ENCODE results near the gene TM6SF1.
"Not testable (repeated sequence)": the region's sequence is repeated elsewhere in the genome, so short reads cannot be mapped to it uniquely, and the experiment has no call there.

TM6SF1 gene

DNA sequence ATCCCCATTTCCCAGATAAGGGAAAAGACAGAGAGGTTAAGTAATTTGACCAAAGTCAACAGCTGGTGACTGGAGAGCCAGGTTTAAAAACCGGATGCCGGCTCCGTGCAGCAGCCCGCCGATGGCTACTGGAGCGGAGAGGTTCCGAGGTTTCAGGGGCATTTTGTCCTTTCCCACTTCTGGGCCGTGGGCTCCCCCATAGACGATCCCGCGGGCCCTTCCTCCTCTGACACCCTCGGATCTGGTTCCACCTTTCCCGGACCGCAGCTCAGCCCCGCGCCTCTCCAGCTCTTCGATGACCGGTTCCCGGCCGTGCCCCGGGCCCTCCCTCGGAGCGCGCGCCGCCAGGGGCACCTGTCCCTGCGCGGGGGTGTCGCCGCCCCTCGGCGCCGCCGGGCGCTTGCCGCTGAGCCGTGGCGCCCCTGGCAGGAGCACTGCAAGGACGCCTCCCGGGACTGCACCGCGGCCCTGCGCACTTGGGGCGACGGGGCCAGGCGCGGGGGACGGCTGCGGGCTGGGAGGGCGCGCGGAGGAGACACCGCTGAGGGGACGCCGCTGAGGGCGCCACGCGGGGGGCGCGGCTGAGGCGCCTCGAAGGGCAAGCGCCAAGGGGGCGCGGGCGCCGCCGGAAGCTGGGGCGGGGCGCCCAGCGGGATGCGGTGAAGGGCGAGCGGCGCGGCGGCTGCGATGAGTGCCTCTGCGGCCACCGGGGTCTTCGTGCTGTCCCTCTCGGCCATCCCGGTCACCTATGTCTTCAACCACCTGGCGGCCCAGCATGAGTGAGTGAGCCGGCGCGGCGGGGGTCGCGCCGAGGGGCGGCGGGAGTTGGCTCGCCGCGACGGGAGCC lies at the start of gene TM6SF1:
Gene TM6SF1, plus strand, starts transcription at position 652 of the 847 bp plus-strand sequence. Its CDS starts 36 bp downstream, at position 688.
- DNase-seq (peak; percentile 38), ATAC-seq (peak; percentile 48)

DNA sequence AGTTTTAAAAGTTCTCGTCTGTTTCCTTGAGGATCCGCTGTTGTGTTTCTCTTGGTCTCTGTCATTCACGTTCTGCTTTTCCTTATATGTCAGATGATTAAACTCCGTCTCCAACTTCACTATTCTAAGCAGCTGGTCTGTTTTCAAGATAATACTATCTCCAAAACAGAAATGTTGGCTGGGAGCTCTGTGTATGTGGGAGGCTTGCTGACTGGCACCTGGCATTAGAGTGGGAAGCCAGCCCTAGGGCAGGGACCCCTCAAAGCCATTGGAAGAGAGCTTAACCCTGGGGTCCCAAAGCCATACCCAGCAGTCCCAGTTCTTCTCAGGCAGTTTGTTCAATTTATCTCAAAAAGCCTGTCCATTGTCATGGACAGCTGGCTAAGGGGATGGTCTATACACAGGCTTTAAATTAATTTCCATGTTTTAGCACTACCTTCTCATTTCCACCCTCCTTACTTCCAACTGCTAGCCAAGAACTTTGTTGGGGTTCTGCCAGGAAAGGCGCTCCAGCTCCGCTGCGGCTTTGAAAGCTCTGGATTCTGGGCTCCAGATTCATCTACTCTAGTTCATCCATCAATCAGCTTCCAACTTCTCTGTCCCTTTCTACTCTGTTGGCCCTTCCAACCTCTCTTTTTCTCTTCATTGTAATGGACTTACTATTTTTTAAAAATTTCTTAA lies 49.6 kb upstream of the TM6SF1 start:
- DNase-seq (no peak), ATAC-seq (no peak)

DNA sequence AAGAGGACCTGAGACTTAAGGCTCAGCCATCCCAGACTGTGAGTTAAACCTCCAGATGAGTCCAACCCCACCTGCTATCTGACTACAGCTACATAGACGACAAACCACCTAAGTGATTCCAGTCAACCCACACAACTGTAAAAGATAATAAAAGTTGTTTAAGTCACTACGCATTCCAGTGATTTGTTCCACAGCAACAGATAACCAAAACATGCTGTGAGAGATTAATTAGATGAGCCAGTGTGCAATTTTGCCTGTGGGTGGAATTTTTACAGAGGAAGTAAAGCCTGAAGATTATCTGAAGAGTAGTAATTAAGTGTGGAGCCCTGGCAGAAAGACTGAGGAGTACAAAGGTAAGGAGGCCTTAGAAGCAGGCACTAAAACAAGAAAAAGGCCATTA lies 45.8 kb upstream of the TM6SF1 start:
- DNase-seq (no peak), ATAC-seq (no peak)

GRCh38 chr15:83062768-83063180 lies 44.7 kb upstream of the TM6SF1 start:
- no peak for ATAC-seq
- DNase-seq = no peak

- no peak for ATAC-seq
- DNase-seq = no peak
Measured at GRCh38 chr15:83063551-83063950, 43.9 kb upstream of the TM6SF1 start.

GRCh38 chr15:83064859-83065258 lies 42.6 kb upstream of the TM6SF1 start:
- no peak for ATAC-seq
- no peak for DNase-seq

GRCh38 chr15:83065431-83065830 lies 42.0 kb upstream of the TM6SF1 start:
- DNase-seq = no peak
- ATAC-seq = no peak

- ATAC-seq (no peak), DNase-seq (no peak)
Measured at GRCh38 chr15:83066034-83066733, 41.3 kb upstream of the TM6SF1 start.

DNA sequence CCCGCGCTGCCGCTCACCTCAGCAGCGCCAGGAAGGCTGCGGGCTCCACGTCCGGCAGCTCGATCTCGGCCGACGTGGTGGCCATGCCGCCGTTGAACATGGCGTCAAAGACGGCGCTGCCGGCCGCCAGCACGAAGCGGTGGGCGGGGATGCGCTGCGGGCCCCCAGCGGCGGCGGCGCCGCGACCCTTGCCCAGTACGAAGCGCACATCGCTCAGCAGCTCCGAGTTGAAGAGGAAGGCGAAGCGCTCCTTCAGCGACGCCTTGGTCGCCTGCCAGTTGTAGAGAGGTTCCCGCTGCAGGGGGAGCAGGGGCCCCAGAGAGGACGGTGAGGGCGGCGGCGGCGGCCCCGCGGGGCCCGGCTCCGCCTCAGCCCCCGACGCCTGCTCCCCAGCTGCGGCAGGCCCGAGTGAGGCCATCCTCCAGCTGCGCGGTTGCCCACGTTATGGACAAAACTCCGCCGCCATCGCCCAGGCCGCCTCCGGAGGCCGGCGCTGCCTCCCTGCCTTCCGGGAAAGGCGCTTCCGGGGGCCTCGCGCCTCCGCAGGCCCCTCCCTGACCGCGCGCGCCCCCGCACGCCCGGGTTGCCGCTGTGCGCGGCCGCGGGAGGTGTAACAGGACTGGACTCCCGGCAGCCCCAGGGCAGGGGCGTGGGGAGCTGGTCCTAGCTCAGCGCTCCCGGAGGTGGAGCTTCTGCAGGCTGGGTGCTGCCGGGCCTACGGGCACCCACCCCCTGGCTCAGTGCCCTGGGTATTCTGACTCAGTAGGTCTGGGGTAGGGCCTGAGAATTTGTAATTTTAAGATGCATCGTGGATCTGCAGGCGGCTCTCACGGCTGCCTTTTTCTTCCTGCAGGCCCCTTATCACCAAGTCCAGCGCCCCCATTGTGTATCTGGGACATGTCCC lies 40.5 kb upstream of the TM6SF1 start, which contains the start of gene BTBD1:
Gene BTBD1, minus strand, starts transcription at position 519 of the 904 bp plus-strand sequence. Its CDS starts 101 bp downstream, at position 418.
- ATAC-seq (peak; percentile 99), DNase-seq (peak; percentile 94)

- no peak for ATAC-seq
- no peak for DNase-seq
Measured at GRCh38 chr15:83067638-83067962, 39.8 kb upstream of the TM6SF1 start.

DNA sequence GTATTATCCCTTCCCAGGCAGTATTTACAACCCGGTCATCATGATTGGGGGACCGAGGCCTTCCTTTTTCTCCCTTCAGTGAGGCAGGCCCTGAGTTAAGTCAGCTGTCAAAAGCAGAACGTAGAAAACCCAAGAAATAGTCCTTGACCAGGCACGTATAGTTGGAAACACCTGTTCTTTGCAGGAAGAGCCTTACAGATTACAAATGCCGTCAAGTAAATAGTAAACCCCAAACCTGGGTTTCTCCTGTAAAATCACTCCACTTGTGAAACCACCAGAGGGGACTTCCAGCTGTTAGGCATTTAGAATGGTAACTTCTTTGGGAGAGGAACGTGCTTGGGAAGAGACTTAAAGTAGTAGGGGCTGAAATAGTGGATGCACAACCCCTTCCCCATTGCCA lies 39.4 kb upstream of the TM6SF1 start:
- no peak for ATAC-seq
- no peak for DNase-seq

- DNase-seq = peak; percentile 42
- ATAC-seq = not testable (repeated sequence)
Measured at GRCh38 chr15:83069211-83069642, 38.2 kb upstream of the TM6SF1 start.

DNA sequence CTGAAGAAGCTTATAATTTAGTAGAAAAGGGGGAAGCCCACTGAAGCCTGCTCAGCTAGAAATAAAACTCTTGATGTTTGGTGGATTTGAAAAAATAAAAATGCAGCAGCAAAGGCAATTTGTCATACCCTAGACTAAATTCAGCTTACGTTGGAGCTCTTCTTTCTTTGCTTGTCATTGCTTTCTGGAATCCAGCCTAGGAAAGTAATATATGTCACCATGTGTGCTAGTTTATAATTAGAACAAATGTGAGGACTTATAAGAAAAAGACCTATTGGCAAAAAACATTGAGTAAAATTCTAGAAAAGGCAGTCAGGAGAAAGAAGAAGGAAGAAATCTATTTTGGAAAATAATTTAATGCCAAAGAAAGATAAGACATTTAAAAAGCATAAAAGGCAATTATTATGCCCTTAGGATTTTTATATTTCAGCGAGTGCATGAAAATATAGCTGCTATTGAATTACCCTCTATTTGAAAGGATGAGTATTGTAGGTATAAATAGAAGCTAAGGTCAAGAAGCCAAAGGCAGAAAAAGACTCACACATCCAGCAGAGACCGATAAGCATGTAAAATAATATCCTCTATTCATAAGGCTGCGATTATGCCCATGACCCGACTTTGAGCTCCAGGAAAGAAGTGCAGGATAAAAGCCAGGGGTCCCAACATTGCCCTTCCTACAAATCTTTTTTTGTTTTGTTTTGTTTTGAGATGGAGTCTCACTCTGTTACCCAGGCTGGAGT lies 29.8 kb upstream of the TM6SF1 start:
- DNase-seq = no peak
- no peak for ATAC-seq

- DNase-seq (no peak), ATAC-seq (no peak)
Measured at GRCh38 chr15:83078712-83079111, 28.7 kb upstream of the TM6SF1 start.

DNA sequence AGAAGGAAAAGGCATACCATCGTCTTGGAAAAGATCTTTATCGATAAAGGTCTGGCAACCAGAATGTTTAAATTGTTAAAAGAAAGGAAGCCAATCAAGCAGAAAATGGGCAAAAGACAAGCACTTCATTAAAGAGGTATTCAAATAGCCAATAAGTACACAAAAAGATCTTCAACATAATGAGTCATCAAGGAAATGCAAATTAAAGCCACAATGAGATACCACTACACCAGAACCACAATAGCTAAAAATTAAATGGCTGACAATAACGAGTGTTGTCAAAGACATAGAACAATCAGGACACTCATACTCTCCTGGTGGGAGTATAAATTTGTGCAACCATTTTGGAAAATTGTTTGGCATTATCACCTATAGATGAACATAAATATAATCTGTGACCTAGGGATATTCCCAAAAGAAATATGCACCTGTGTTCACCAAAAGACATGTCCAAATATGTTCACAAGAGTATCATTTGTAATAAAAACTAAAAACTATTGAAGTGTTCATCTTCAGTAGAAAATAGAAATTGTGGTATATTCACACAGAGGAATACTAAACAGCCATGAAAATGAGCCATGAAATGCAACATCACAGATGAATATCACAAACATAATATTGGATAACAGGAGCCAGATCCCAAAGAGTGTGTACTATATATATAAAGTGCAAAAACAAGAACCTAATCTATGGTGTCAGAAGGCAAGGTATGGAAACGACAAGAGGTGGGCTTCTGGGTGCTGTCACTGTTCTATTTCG lies 26.0 kb upstream of the TM6SF1 start:
- ATAC-seq (no peak), DNase-seq (no peak)

GRCh38 chr15:83082730-83083386 lies 24.6 kb upstream of the TM6SF1 start:
- no peak for ATAC-seq
- DNase-seq = no peak

DNA sequence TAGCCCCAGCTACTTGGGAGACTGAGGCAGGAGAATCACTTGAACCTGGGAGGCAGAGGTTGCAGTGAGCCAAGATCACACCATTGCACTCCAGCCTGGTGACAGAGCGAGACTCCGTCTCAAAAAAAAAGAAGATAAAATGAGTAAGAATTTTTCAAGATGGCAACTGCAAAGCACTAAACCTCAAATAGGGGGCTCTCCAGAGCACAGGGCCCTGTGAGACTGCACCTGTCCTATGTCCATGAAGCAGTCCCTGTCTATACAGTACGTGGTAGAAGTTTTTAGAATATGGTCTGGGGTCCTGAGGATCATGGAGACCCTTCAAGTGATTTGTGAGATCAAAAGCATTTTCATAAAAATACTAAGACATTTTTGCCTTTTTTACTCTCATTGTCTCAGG lies 22.0 kb upstream of the TM6SF1 start:
- not testable (repeated sequence) for DNase-seq, ATAC-seq

DNA sequence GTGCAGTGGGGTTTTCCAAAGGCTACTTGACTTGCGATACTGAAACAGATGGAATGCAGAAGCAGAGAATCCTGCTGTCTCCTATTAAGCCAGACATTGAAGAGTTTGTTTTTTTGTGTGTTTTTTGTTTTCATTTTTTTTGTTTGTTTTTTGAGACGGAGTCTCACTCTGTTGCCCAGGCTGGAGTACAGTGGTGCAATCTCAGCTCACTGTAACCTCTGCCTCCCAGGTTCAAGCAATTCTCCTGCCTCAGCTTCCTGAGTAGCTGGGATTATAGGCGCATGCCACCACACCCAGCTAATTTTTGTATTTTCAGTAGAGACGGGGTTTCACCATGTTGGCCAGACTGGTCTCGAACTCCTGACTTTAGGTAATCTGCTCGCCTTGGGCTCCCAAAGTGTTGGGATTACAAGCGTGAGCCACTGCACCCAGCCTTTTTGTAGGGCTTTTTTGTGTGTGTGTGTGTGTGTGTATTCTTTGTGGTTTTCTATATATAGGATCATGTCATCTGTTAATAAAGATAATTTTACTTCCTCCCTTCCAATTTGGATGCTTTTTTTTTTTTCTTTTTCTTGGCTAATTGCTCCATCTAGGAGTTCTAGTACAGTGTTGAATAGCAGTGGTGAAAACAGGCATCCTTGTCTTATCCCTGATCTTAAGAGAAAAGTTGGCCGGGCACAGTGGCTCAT lies 21.4 kb upstream of the TM6SF1 start:
- not testable (repeated sequence) for DNase-seq, ATAC-seq

GRCh38 chr15:83087576-83087975 lies 19.9 kb upstream of the TM6SF1 start:
- DNase-seq (no peak), ATAC-seq (no peak)

All from stimulated activated naive CD8-positive, alpha-beta T cell treated with anti-CD3 and anti-CD28 coated beads, Interleukin-15, Interleukin-2, amounts not matched to agents 100 U/mL and 50 U/mL, for 24 hours (primary cell).